ENCODE results near the gene PATE3.

DNA sequence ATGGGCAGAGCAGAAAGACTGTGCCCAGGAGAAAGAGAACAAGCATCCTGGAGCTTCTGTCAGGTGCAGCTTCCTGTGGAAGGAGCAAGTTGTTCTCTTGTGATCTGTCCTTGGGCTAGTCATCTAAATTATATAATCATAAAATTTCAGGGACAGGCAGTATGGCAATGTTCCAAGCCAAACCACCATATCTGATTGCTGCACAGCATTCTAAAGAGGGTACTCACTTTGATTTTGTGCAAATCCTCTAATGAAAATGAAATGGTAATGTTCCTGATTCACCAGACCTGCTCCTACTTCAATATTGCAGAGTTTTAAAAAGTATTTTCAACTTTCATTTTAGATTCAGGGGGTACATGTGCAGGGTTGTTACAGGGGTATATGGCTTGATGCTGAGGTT is 9.2 kb upstream of the PATE3 start, which contains the start of gene PATE2:
- TF ChIP-seq EZH2phosphoT487 (IDR thresholded peaks at IDR 0.05; ENCODE audit: insufficient read depth, low read depth): no peak
- no peak for TF ChIP-seq EZH2 (IDR thresholded peaks at IDR 0.05; ENCODE audit: insufficient read depth, poor library complexity, severe bottlenecking)
